SK-N-SH treated with all-trans-retinoic acid at 6 μM for 48 hours (cell line): ENCODE results near the gene MYH8.

Source experiments
- ARNTL ChIP-seq: fragments of 450-650 bp; formaldehyde crosslinking; IDR thresholded peaks from 2 replicates; pipeline ENCODE4 v1.5.0; 2020; ENCODE audit warnings: low read depth, mild to moderate bottlenecking, moderate library complexity, borderline replicate concordance
- CREB5 ChIP-seq: fragments of 250-450 bp; sonication (Bioruptor Pico); IDR thresholded peaks from 2 replicates; pipeline ENCODE4 v1.5.1; 2020; ENCODE audit warnings: low read depth, mild to moderate bottlenecking, moderate library complexity
- ESRRG ChIP-seq: fragments of 250-450 bp; sonication (Bioruptor Pico); IDR thresholded peaks from 2 replicates; pipeline ENCODE4 v1.6.1; 2021; ENCODE audit warnings: mild to moderate bottlenecking
- PATZ1 ChIP-seq: fragments of 250-450 bp; sonication (Bioruptor Pico); IDR thresholded peaks from 2 replicates; pipeline ENCODE4 v1.8.0; 2020; ENCODE audit warnings: mild to moderate bottlenecking, moderate library complexity, borderline replicate concordance
- POU6F1 ChIP-seq: fragments of 250-450 bp; sonication (Bioruptor Pico); IDR thresholded peaks from 2 replicates; pipeline ENCODE4 v1.8.0; 2021; ENCODE audit warnings: low read depth, mild to moderate bottlenecking, moderate library complexity, borderline replicate concordance
- SNAI2 ChIP-seq: fragments of 250-450 bp; sonication (Bioruptor Pico); IDR thresholded peaks from 2 replicates; pipeline ENCODE4 v1.5.0; 2020; ENCODE audit warnings: mild to moderate bottlenecking, moderate library complexity
- ZFP3 ChIP-seq: fragments of 250-450 bp; sonication (Bioruptor Pico); IDR thresholded peaks from 2 replicates; pipeline ENCODE4 v1.5.0; 2020; ENCODE audit warnings: mild to moderate bottlenecking, moderate library complexity

- TF ChIP-seq POU6F1 (no peak), CREB5 (no peak), PATZ1 (no peak), ZFP3 (CRISPR knock-in tag) (no peak), SNAI2 (CRISPR knock-in tag) (no peak), ESRRG (no peak), ARNTL (no peak)
These were observed 40.9 kb downstream of the MYH8 start for GRCh38 chr17:10380631-10381408.
